OCI-LY1 (cell line): ENCODE data around the gene OXNAD1.

Experiments
- CTCF ChIP-seq: fragments of 200-600 bp; sonication (generic), shearing (Covaris generic); IDR thresholded peaks from 2 replicates; pipeline ENCODE4 v1.5.1; 2017; ENCODE audit warnings: mild to moderate bottlenecking, antibody characterized with exemption, low read length, moderate library complexity, mixed read lengths
- EZH2 ChIP-seq: fragments of 200-600 bp; sonication (generic), shearing (Covaris generic); IDR thresholded peaks from 2 replicates; pipeline ENCODE4 v1.8.0; 2017; ENCODE audit warnings: borderline replicate concordance, mixed run types, mild to moderate bottlenecking, antibody characterized with exemption, low read length, moderate library complexity, mixed read lengths

GRCh38 chr3:16255726-16256125 is 9.3 kb upstream of the OXNAD1 start:
- TF ChIP-seq CTCF (no peak), EZH2 (no peak)
